ENCODE results near the gene ATAD3A. TPM values are rescaled to one million over a fixed set of nuclear protein-coding genes. Genes with fewer than 3 reads are reported as not detected.

ATAD3A gene
- total and polyA plus RNA-seq, 9 of the 15 experiments (the other 6 are each of a cell fraction or from before 2014, with no cell fraction given): 0.10 to 173 (median 36.7) TPM

GRCh38 chr1:1511533-1512285, at the start of gene ATAD3A (continued):
- TF ChIP-seq ETS2 (tag; IDR thresholded peaks at IDR 0.05; ENCODE audit: borderline replicate concordance, poor library complexity, severe bottlenecking): no peak
- no peak for TF ChIP-seq POLR3G (IDR thresholded peaks at IDR 0.05; ENCODE audit: extremely low read depth, insufficient read length, insufficient replicate concordance)
- TF ChIP-seq, protein P1, sequence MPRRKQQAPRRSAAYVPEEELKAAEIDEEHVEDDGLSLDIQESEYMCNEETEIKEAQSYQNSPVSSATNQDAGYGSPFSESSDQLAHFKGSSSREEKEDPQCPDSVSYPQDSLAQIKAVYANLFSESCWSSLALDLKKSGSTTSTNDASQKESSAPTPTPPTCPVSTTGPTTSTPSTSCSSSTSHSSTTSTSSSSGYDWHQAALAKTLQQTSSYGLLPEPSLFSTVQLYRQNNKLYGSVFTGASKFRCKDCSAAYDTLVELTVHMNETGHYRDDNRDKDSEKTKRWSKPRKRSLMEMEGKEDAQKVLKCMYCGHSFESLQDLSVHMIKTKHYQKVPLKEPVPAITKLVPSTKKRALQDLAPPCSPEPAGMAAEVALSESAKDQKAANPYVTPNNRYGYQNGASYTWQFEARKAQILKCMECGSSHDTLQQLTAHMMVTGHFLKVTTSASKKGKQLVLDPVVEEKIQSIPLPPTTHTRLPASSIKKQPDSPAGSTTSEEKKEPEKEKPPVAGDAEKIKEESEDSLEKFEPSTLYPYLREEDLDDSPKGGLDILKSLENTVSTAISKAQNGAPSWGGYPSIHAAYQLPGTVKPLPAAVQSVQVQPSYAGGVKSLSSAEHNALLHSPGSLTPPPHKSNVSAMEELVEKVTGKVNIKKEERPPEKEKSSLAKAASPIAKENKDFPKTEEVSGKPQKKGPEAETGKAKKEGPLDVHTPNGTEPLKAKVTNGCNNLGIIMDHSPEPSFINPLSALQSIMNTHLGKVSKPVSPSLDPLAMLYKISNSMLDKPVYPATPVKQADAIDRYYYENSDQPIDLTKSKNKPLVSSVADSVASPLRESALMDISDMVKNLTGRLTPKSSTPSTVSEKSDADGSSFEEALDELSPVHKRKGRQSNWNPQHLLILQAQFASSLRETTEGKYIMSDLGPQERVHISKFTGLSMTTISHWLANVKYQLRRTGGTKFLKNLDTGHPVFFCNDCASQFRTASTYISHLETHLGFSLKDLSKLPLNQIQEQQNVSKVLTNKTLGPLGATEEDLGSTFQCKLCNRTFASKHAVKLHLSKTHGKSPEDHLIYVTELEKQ (CRISPR knock-in tag; IDR thresholded peaks at IDR 0.05): no peak
- TF ChIP-seq, protein P2, sequence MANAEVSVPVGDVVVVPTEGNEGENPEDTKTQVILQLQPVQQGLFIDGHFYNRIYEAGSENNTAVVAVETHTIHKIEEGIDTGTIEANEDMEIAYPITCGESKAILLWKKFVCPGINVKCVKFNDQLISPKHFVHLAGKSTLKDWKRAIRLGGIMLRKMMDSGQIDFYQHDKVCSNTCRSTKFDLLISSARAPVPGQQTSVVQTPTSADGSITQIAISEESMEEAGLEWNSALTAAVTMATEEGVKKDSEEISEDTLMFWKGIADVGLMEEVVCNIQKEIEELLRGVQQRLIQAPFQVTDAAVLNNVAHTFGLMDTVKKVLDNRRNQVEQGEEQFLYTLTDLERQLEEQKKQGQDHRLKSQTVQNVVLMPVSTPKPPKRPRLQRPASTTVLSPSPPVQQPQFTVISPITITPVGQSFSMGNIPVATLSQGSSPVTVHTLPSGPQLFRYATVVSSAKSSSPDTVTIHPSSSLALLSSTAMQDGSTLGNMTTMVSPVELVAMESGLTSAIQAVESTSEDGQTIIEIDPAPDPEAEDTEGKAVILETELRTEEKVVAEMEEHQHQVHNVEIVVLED (CRISPR knock-in tag; IDR thresholded peaks at IDR 0.05): peak; percentile 77
- TF ChIP-seq CHD1 (IDR thresholded peaks at IDR 0.05; ENCODE audit: low read length): no peak
- TF ChIP-seq ZNF830 (CRISPR knock-in tag; IDR thresholded peaks at IDR 0.05): no peak
- no peak for TF ChIP-seq ZFP30 (CRISPR knock-in tag; IDR thresholded peaks at IDR 0.05; ENCODE audit: borderline replicate concordance)
- no peak for TF ChIP-seq SPI1 (IDR thresholded peaks at IDR 0.05; ENCODE audit: borderline replicate concordance, low read depth, low read length)
- 0 out of 2 replicates have a peak, but pooled peaks have one; percentile 67 for TF ChIP-seq NR1H2 (CRISPR knock-in tag; IDR thresholded peaks at IDR 0.05)
- no peak; the same call in 1 of the 2 replicates for TF ChIP-seq CHCHD3 (CRISPR knock-in tag; IDR thresholded peaks at IDR 0.05)
- no peak for TF ChIP-seq XRCC5 (IDR thresholded peaks at IDR 0.05; ENCODE audit: low read depth, low read length)
- no peak for TF ChIP-seq RBM17 (IDR thresholded peaks at IDR 0.05; ENCODE audit: borderline replicate concordance, low read depth, low read length)
- no peak for TF ChIP-seq ZNF551 (CRISPR knock-in tag; IDR thresholded peaks at IDR 0.05)
- TF ChIP-seq FUS (optimal IDR thresholded peaks at IDR 0.05; ENCODE audit: low read depth, low read length): peak; percentile 90
- no peak for TF ChIP-seq SMAD3 (CRISPR knock-in tag; conservative IDR thresholded peaks at IDR 0.05)
- TF ChIP-seq NRF1 (conservative IDR thresholded peaks at IDR 0.05 in 1 of 2, IDR thresholded peaks at IDR 0.05 in 1 of 2): peak; percentile 98

Data from K562 (cell line).